DMS79 treated with DMSO at 0.1 percent for 48 hours (cell line): ENCODE results near the gene CD1C.
"Not testable (repeated sequence)": the region's sequence is repeated elsewhere in the genome, so short reads cannot be mapped to it uniquely, and the experiment has no call there.

Experiments
- DNase-seq: peaks from one replicate; lab custom pipeline; 2025; lab: John Stamatoyannopoulos, UW

Gene CD1C

GRCh38 chr1:158289811-158290210 is at the start of gene CD1C:
TSS of gene CD1C (plus strand) at chr1:158289923. CDS start at chr1:158290065, 142 bp downstream.
- no peak for DNase-seq

- DNase-seq, result no peak
These were observed 43.1 kb upstream of the CD1C start for GRCh38 chr1:158246650-158247049.

- DNase-seq, result no peak
These were observed 41.6 kb upstream of the CD1C start for GRCh38 chr1:158248118-158248517.

GRCh38 chr1:158248771-158249170 is 41.0 kb upstream of the CD1C start:
- no peak for DNase-seq

- DNase-seq, result no peak
These were observed 40.1 kb upstream of the CD1C start for GRCh38 chr1:158249646-158250045.

- no peak for DNase-seq
These were observed 38.6 kb upstream of the CD1C start for GRCh38 chr1:158251163-158251562.

GRCh38 chr1:158255656-158256055 is 34.1 kb upstream of the CD1C start:
- no peak for DNase-seq

GRCh38 chr1:158256747-158257146 is 33.0 kb upstream of the CD1C start:
- DNase-seq, result not testable (repeated sequence)

- DNase-seq, result no peak
These were observed 31.8 kb upstream of the CD1C start for GRCh38 chr1:158257888-158258287.

- no peak for DNase-seq
These were observed 30.6 kb upstream of the CD1C start for GRCh38 chr1:158259117-158259516.

- DNase-seq, result no peak
These were observed 17.0 kb upstream of the CD1C start for GRCh38 chr1:158272681-158273080.

- no peak for DNase-seq
These were observed 14.9 kb upstream of the CD1C start for GRCh38 chr1:158274797-158275196.

GRCh38 chr1:158282421-158282820 is 7.3 kb upstream of the CD1C start:
- not testable (repeated sequence) for DNase-seq

GRCh38 chr1:158283965-158284364 is 5.8 kb upstream of the CD1C start:
- DNase-seq, result no peak

GRCh38 chr1:158285756-158286241 is 3.9 kb upstream of the CD1C start:
- DNase-seq, result no peak

GRCh38 chr1:158286487-158286886 is 3.2 kb upstream of the CD1C start:
- DNase-seq, result no peak

- DNase-seq, result no peak
These were observed 2.8 kb upstream of the CD1C start for GRCh38 chr1:158286941-158287346.

GRCh38 chr1:158290321-158290844 is 660 bp downstream of the CD1C start:
- DNase-seq, result no peak

- no peak for DNase-seq
These were observed 6.1 kb downstream of the CD1C start for GRCh38 chr1:158295791-158296190.

GRCh38 chr1:158310623-158311022 is 20.9 kb downstream of the CD1C start:
- DNase-seq, result no peak

- DNase-seq, result no peak
These were observed 21.3 kb downstream of the CD1C start for GRCh38 chr1:158311066-158311465.

GRCh38 chr1:158323866-158324265 is 34.1 kb downstream of the CD1C start:
- no peak for DNase-seq

GRCh38 chr1:158324395-158324794 is 34.7 kb downstream of the CD1C start:
- no peak for DNase-seq

- DNase-seq, result no peak
These were observed 37.8 kb downstream of the CD1C start for GRCh38 chr1:158327481-158327880.

- no peak for DNase-seq
These were observed 38.7 kb downstream of the CD1C start for GRCh38 chr1:158328426-158328825.
